GM18868 (cell line): ENCODE results near the gene DYNC1I1.

Experiments used
- ATAC-seq: cut with Tn5 transposase; IDR thresholded peaks from one replicate; pipeline ENCODE4 v1.9.1; 2021; ENCODE audit warnings: mild to moderate bottlenecking, moderate library complexity; ENCODE audit not compliant: unreplicated experiment

DYNC1I1 gene

DNA sequence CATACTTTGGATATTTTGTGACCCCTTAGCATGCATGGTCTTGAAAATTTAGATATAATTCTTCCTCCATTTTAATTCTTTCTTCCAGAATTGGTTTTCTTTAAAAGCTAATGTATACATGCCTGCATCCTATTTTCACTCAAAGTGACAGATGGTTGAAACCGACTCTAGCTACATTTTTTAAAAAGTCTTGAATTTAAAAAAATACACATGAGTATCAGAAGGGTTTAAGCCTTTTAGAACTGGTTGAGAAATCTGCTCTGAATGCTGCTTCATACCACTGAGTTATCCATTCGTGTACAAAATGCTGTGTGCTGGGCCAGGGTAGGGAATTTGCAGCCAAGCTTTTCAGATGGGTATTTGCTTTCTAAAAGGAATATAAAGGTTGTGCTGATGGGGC, 16.5 kb downstream of the DYNC1I1 start:
- no peak for ATAC-seq

GRCh38 chr7:95793658-95794057, 21.3 kb downstream of the DYNC1I1 start:
- no peak for ATAC-seq

- peak; percentile 65 for ATAC-seq
Observed at GRCh38 chr7:95794917-95795515, 22.7 kb downstream of the DYNC1I1 start.

DNA sequence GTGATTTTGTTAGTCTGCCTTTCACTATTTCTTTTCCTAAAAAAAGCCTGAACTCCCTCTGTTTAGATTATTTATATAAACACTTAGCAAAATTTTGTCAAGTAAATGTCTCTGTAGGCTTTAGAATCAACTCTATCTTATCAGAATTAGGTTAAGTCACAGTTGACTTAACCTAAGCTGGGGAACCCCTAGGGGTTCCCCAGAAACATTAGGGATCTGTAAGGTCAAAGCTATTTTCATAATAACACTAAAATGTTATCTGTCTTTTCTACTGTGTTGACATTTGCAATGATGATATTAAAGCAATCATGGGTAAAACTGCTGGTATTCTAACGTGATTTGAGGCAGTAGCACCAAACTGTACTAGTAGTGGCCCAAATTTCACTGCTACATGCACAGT, 24.3 kb downstream of the DYNC1I1 start:
- peak; percentile 76 for ATAC-seq

DNA sequence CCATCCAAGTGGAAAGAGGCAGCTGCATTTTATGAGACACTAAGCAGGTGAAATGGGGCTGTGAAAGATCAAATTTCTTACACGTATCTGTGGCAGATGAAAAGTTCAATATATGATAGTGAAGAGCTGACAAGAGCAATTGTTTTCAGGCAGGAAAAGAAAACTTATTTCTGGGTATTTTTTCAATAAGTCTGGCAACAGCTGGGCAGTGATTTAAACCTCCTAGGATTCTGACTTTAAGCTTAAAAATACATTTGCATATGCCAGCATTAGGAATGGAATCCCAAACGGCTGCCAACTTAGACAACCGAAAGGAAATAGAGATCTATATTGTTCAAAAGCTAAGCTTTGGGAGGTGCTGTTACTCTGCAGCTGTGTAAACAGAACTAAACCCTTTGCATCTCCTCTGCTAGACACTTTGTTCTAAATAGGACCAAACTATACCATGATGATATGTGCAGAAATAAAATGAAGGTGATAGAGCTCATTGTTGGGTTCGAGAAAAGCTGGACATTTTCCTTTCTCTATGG, 26.1 kb downstream of the DYNC1I1 start:
- no peak for ATAC-seq

- ATAC-seq, result no peak
Observed at GRCh38 chr7:95800787-95801186, 28.4 kb downstream of the DYNC1I1 start.

DNA sequence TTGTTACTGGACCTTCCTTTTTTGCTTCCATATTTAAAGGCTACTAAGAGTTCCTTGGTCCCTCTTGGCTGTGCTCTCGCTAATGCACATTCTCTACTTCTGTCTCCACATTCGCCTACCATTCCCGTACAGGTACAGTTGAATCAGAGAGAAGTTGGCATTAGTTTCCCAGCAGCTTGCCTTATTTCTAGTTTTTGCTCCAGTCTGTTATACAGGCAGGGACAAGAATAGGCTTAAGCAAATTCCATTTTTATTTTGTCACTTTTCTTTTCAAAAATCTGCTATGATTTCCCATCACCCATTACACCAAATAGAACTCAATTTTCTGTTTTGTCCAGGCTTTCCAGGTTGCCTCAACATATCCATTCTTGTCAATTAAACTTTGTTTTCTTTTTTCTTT, 29.9 kb downstream of the DYNC1I1 start:
- ATAC-seq, result no peak

DNA sequence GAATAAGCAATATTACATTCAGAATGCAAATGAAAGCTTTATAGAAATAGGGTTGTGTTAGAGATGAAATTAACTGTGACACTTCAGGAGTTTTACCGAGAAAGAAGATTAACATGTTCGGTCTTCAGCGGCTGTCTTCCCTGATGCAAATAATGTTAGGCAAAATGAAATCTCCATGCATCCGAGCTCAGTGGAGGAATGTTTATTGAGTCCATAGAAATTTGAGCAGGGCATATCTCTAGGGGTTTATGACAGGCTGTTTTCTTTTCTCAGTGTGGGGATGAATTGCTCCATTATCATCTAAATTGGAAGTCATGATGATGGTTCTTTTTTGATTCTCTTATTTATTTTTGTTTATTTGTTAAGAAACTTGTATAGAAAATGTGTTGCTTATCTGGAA, 31.7 kb downstream of the DYNC1I1 start:
- ATAC-seq, result no peak

DNA sequence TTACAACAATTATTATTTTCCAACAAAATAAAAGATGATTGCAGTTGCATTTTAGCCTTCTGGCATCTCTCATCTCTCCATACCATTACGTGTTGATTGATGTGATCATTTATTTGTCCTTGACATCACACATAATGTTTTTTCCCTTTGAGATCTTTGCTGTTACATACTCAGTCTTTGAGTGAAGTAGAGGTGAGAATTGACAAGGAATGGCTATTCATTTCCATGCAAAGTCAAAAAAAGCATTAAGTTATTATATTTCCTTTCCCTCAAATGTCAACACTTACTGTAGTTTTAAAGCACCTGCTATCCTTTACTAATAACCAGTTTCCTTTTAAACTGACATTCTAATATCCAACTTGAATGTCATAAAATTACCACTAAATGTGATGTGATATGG, 33.6 kb downstream of the DYNC1I1 start:
- no peak for ATAC-seq

DNA sequence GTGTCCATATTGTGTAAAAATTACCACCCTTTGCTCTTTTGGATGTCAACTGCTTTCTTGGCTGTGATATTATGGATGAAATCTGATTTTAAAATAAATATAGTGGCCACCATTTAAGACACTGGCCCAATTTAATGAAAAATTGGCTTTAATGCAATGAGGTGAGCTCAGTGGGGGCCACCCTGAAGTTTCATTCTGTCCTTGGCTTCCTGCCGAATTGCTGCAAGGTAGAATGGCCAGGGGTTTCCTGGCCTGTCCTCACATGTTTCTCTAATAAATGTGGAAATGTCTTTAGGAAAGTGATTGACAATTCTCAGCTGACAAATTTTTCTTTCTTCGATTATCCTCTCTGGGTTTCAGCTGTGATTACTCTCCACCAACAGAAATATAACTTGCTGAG, 36.0 kb downstream of the DYNC1I1 start:
- no peak for ATAC-seq

DNA sequence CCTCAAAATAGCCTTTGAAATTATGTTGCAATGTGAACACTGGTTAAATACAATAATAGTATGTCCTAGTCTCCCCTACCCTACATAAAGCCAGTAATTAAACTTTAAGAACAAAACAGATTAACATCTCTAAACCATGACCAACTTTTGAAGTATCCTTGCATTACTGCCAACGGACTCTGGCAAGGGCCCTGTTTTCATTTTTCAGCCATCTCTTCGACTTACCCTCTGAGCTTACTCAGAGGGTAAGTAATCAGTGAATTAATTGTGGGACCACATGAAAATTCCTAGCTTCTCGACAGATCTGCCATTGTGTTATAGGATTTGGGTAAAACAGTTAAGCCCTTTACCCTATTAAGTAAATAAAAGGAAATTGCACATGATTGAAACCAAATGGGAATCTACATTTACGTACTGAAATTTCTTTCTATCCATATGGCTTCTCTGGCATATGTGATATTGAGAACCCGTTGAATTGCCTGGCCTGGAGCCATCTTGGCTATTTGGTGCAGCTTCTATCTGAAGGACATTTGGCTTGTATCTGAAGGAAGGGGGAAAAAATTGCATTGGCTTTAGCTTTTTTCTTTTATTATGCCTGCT, 39.6 kb downstream of the DYNC1I1 start:
- ATAC-seq, result no peak

DNA sequence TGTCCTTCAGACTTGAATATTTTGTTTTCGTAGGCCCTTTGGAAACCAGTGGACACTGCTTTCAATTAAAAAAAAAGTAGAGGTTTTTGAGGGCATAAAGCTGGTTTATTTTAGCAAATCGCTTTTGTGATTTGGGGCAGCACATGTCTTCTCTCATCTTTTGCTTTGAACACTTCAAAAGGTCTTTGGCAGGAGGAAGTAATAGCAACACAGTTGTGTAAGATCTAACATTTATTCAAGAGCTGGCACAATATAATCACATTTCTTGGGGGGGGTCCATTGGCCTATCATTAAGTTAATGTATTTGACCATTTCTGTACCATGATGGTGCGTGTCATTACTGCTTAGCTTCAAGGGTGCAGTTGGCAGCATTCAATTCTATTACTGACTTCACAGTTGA, 42.4 kb downstream of the DYNC1I1 start:
- no peak for ATAC-seq

DNA sequence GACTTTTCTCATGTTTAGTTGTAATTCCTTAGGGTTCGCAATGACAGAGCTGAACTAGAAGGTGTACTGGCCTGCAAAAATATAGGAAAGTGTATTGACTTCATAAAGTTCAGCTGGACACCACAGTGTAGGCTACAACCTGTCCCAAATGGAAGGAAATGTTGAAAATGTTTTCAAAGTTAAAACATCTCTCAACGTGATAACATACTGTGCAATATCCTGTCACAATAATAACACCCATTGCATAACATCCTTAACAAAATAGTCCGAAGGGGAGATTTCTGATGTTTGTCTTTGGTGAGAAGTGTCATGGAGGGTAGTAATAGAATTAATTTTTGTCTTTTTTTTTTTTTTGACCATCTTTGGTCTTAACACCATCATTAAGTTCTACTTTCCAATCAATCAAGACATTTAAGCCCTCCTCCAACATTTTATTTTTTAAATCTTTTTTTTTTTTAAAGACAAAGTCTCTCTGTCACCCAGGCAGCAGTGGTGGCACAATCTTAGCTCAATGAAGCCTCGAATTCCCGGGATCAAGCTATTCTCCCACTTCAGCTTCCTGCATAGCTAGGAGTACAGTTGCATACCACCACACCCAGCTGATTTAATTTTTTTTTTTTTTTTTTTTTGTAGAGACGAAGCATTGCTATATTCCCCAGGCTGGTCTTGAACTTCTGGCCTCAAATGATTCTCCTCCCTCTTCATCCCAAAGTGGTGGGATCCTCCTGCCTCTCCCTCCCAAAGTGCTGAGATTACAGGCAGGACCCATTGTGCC, 45.7 kb downstream of the DYNC1I1 start:
- no peak for ATAC-seq

GRCh38 chr7:95820778-95821177, 48.4 kb downstream of the DYNC1I1 start:
- ATAC-seq, result no peak

GRCh38 chr7:95822717-95823116, 50.4 kb downstream of the DYNC1I1 start:
- ATAC-seq, result no peak

GRCh38 chr7:95824616-95825015, 52.3 kb downstream of the DYNC1I1 start:
- ATAC-seq, result no peak

GRCh38 chr7:95828824-95829790, 56.8 kb downstream of the DYNC1I1 start:
- no peak for ATAC-seq

DNA sequence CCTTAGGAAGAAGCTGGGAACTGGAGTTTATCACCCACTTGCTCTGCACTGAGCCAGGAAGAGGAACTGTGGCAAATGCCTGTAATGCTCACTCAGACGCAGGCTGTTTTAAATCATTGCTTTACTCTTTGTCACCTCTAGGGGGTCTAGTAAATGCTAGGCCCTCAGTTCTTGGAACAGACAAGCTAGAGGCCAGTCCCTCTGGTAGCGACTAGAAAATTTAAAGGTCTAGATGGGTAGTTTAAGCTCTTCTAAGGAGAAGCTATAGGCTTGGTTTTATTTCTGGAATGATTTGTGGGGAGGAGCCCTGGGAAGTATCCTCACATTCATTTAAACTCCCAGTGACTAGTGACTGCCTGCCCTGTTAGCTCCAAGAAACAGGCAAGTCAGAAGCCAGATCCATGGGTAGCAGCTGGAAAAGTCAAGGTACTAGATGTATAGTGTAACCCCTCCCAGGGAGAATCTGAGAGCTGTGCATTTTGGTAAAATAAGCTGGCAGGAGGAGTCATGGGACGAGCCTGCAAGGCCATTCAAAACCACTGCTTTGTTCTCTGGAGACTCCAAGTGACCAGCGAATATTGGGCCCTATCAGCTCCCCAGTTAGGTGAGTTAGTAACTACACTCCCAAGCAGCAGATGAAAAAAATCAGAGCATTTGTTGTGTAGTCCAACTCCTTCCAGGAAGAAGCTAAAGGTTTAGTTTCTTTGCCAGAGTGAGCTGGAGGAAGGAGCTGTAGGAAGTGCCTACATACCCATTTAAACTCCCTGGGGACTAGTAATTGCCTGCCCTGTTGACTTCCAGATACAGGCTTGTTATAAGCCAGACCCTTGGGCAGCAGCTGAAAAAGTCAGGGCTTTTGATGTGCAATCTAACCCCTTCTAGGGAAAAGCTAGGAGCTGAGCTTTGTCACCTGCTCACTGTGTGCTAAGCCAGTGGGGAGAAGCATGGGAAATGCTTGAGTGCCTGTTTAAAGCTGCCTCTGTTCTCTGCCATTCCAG, 68.9 kb downstream of the DYNC1I1 start:
- ATAC-seq, result peak; percentile 98

- no peak for ATAC-seq
Observed at GRCh38 chr7:95843286-95843685, 70.9 kb downstream of the DYNC1I1 start.

DNA sequence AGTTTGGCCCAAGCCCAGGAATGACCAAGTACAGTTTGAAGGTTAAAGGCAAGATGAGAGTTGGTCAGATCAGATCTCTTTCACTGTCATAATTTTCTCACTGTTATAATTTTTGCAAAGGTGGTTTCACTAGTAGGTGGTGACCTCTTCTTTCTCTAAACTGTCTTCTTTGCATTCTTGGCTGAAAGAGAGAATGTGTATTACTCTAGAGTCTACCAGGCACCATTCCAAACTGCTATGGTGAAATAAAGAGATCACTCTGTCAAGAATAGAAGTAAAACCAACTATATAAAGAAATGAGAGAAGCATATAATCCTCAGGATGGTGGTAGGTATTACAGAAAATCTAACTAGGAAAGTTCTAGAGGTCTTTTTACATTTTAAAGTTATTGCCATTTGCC, 72.7 kb downstream of the DYNC1I1 start:
- no peak for ATAC-seq
